Stimulated activated CD4-positive, alpha-beta T cell treated with anti-CD3 and anti-CD28 coated beads, Interleukin-2, amount 100 ng/mL, for 48 hours (primary cell): ENCODE data around the gene TRIM31.
A peak's percentile ranks its signal among the peaks of the same experiment; 100 is the strongest.

Experiments used
- DNase-seq, 2 donors: peaks; one replicate each; pipeline ENCODE4 v3.0.0-alpha.2; 2020

Gene TRIM31

DNA sequence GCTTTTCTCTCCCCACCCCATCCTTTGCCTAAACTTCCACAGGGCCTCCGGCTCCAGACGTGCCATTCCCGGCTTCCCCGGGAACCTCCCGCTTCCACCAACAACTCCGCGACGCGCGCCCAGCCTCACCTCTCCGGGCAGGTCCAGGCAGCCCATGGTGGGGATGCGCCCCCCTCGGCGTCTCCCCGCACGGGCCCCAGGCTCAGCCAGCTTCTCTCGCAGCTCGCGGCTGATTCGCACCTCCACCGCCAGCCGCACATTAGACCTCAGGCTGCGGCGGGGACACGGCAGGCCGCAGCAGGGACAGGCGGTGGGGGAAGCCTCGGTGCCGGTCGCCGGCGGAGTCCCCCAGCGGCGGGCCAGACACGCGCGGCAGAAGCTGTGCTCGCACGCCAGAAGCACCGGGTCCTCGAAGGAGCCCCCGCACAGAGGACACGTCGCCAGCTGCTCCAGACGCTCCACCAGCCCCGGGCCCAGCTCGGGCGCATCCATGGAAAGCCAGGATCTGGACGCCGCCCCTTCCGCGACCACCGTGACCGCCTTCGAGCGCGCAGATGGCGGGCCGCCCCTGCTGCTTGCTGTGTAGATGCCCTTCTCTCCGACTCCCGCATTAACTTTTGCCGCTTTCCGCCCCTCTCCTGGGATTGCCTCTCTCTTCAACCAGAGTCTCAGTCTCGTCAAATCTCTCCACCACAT lies 37.6 kb downstream of the TRIM31 start, which contains the start of gene RNF39:
TSS of gene RNF39 (minus strand) at position 676 of the 696 bp plus-strand sequence. CDS start at position 492, 184 bp downstream.
- no peak for DNase-seq

DNA sequence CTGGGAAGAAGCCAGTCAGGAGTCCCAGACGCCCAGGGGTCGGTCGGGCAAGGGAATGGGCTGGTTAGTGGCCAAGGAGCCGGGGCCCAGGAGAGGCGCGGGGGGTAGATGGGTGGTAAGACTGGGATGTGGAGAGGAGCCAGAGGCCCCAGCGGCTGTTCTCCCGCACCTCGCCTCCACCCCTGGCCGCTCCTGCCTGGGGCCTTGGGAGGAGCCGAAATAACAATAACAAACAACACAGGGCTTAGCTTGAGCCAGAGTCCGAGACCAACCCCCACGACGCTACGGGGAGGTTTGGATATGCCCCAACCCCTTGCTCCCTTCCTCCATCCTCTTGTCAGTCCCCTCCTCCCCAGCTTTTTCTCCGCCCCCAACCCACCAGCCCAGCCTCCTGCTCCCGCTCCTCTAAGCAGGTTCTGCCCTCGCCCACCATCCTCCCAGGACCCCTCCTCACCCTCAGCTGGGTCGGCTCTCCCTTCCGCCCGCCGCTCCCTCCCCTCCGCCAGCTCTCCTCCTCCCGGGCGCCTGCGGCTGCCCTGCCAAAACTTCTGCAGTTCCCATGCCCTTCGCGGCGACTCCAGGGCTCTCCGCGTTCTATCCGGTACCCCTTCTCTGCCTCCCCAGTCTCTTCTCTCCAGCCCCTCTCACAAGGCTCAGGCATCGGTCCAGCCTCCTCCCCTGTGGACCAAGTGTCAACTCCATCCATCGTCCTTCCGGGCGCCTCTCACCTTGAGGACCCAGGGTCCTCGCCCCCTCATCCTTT lies 38.4 kb downstream of the TRIM31 start:
- no peak for DNase-seq

DNA sequence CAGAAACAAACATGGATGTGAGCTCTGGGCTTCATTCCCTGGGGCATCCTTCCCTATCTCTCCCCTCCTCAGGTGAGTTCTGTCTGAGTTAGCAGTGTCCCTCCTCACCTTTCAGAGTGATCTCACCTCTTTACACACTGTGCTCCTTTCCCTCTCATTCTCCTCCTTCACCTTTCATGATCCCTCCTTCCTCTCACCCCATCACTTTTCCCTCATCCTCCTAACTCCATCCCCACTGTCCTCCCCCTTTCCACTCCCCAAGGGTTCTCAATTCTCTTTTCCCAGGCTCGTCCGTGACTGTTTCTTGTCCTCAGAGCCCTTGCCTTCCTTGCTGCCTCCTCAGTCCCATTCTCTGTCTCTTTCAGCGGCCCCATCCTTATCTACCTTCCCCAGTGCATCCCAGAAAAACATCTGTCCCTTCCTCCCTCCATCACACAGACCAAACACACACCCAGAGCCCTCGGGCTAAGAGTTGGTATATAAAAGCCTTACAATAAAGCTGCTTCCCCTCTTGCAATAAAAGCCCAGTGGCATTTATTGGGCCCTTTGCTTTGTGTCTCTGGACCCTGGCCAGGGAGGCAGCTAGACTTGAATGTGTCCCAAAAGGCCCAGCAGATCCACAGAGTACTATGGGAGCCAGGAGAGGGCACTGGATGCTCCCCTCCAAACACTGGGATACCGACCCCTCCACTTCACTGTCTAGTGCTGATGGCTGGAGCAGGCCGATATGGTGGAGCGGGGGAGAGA lies 39.2 kb downstream of the TRIM31 start:
- DNase-seq = no peak

DNA sequence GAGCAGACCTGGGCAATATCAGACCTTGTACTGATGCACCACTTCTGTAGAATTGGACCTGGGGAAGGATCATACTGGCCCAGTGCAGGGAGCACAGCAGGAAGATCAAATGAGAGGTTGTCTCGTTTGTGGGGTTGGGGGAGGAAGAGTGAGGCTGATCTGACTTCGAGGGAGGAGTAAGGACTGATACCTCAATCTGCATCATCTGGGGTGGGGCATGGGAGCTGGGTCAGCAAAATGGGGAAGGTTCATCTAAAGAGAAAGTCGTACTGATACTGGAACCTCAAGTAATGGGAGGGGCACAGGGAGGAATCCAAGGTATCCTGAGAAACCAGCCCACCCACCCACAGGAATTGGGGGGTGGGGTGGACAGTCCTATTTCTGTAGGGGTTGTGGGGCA lies 41.0 kb downstream of the TRIM31 start:
- no peak for DNase-seq

DNA sequence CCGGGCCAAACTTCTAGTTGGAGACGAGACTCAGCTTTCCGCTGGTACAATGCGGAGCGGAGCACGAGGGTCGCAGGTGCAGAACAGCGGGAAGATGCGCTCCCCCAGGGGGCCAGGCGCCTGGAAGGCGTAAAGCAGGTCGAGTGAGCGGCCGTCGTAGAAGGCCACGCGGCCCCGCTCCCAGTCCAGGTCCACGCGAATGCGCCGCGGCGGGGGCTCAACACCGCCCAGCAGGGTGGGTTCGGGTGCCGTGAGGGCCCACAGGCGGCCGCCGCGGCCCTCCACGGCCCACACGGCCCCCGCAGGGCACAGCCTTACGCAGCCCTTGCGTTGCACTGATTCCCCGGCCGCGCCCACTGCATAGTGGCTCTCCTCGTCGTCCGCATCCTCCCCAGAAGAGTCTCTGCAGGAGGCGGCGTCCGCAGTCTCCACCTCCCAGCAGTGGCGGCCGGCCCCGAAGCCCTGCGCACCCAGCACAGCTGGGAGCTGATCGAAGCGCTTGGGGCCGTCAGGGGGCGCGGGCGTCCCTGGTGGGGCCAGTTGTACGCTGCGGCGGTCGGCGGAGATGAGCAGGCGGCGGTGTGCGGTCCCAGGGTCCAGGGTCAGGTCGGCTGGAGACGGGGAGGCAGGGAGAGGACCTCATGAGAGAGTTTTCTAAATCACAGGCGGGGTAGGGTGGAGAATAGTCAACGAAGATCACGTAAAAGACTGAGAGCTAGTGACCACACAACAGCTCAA lies 41.6 kb downstream of the TRIM31 start:
- no peak for DNase-seq

DNA sequence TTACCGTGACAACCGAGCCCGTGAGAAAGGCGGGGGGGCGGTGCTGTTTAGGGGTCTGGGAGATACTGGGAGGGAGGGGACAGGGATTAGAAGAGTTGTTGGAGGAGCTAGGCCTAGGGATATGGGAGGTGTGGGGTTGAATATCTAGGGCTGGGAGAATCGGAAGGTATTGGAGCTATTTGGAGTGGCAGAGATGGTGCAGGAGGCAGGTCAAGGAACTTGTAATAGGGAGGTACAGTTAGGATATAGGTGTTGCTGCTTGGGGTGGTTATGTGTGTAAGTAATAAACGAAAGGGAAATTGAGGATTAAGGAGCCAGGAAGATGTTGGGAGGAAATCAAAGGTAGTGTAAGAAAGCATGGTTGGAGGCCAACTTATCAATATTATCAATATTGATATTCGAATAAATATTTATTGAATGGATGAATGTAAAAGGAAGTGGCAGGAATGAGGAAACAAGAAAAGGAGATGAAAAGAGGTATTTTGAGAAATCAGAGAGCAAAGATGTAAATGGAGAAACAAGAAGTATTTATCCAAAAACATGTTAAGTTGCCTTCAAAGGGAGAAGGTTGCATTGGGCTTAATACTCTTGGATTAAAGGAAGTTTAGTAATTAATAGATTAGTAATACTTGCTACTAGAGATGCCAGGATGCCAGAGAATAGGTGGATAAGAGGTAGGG lies 45.3 kb downstream of the TRIM31 start:
- no peak for DNase-seq

DNA sequence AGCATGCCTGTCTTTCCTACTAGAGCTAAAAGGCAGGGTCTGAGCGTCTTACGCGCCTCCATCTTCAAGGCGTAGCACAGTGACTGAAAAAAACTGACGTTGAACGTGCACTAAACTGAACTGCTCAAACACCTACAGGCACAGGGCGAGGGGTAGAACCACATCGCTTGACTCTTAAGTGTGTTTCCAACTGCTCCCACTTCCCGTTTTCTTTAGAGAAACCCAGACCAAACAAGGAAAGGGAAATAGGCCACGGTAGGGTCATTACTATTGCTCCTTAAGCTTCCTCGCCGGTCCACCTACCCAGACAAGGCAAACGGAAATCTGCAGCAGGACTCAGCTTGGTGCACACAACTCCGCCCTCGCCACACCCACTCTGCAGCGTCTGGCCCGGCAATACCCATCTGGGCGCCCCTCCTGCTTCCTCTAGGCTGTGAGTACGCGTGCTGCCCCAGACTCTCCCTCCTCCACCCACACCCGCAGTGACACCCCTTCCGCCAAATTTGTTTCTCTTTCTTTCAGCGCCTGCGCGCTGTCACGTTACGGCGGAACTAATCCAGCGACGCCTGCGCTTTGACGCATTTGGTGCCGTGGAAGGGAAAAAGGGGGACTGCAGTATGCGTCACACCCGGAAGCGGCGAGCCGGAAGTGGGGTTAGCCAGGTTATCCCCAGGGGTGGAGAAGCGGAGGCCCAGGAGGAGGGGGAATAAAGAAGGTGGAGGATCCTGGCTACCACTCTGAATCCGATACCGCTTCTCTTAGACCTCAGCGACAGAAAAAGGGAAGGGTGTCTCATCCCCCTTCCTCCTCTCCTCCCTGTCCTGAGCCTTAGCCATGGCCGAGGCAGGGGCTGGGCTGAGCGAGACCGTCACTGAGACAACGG lies 46.1 kb downstream of the TRIM31 start, which contains the start of gene PPP1R11:
TSS of gene PPP1R11 (plus strand) at position 622 of the 883 bp plus-strand sequence. CDS start at position 835, 213 bp downstream.
- DNase-seq = peak; percentile 93 to 97

DNA sequence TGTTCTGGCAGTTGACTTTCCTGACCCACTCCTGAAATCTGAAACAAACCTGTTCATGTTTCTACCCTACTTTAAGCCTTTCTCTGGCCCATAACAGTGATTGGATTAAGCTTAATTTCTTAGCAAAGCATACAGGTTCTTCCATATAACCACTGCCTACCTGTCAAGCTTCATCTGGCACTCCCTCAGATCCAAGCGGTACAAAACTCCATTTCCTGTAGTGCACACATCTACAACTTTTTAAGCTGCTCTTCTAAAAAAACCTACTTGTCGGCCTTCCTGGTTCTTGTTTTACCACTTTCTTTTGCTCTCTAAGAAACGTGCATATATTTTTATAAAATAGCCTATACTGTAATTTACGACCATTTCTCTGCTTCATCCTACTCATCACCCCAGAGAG lies 46.8 kb downstream of the TRIM31 start:
- no peak for DNase-seq

DNA sequence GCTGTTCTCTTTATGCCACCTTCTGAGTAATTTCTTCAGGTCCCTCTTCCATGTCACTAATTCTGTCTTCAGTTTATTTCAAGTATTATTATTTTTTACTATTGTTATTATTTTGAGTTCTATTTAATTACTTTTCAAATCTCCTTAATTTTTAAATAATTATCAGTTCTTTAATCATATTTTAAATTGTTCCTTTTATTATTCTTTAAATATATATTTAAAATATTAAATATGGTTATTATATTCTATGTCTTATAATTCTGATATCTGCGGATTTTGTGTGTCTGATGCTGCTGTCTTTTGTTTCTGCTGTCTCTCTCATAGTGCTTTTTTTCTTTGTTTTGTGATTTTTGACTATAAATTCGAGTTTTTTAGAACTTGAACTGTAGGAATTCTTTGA lies 49.6 kb downstream of the TRIM31 start:
- DNase-seq = no peak

DNA sequence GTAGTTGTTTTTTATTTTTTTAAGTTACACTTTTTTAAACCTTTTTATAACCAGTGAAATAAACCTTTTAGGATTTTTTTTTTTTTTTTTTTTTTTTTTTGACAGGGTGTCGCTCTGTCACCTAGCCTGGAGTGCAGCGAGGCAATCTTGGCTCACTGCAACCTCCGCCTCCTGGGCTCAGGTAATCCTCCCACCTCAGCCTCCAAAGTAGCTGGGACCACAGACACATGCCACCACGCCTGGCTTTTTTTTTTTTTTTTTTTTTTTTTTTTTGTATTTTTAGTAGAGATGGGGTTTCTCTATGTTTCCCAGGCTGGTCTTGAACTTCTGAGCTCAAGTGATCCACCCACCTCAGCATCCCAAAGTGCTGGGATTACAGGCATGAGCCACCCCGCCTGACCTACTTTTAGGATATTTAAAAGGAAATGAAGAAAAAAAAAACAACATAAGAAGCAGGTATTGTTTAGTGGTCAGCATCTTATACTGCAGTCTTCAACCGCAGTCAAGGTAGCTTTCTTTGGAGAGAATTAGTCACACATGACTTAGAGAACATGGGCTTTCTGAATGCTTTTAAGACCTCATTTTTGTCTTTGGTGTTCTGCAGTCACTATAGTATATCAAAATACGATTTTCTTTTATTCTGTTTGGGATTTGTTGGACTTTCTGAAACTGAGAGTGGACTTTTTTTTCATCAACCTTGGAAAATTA lies 50.3 kb downstream of the TRIM31 start:
- DNase-seq = no peak

DNA sequence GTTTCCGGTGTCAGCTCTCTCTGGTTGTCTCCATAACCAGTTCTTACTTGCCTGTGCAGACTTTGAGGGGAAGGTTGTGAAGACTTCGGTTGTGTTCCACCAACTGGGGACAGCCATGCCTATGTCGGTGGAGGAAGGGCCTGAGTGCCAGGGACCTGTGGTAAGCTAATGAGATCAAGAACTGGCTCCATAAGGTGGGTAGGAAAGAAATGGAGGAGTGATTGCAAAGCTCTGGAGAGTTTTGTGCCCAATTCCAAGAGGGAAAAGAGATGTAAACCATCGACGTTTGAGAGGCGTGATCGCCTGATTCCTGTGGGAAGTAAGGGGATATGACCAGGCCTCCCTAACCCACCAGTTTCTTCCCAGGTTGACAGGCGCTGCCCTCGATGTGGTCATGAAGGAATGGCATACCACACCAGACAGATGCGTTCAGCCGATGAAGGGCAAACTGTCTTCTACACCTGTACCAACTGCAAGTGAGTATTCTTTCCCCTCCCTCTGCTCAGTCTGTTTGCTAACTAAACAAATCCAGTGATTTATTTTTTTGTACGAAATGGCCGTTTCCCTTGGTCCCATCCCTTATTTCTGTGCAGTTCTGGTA lies 50.9 kb downstream of the TRIM31 start:
- no peak for DNase-seq

DNA sequence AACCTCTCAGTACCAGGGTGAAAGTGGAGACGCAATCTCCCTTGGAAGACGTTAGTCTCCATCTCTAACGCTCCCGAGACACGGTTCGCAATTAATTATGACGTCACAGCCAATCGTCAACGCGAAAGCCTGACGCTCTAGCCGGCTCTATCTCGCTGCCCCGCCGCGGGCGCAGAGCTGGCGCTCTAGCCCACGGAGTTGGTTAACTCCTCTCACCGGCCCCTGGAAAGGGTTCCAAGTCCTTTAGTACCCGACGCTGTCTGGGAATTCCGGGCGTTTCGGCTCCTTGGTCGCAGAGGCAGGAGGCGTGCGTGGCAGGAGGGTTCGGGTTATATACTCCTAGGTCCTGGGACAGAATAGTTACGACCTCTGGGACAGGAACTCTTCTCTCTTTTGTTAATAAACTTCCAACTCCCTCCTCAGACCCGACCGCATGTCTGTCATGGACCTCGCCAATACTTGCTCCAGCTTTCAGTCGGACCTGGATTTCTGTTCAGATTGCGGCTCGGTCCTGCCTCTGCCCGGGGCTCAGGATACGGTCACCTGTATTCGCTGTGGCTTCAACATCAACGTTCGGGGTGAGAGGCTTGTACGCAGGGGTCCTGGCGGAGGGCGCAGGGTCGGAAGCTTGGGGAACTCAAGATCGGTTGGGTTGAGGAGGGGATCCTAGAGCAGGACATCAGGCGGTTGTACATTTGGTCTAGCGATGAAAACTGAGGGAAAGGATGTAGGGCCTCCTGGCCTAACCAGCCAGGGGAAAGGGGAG lies 51.6 kb downstream of the TRIM31 start, which contains the start of gene POLR1H:
TSS of gene POLR1H (plus strand) at position 174 of the 766 bp plus-strand sequence. CDS start at position 434, 260 bp downstream.
- peak; percentile 72 to 76 for DNase-seq

DNA sequence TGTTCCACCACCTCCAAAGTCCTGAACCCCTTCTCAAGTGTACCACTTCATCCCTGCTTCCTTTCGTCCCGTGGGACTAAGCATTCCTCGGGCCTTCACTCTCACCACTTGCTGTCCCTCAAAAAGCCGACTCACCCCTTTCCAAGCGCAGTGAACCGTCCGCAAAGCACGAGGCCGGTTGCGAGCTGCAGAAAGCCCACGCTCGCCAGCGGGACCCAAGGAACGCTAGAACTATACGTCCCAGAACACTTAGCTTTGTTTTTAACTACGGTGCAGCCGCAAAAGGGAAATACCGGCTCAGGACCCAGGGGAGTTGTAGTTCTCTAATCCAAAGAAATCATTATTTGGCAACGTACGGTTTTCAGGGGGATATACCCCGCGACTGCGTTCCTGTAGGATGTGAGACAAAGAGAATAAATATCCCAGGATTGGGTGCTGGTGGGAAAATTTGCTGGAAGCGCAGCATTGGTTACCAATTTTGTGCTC lies 52.2 kb downstream of the TRIM31 start:
- DNase-seq = peak in 1 of 2 donors; percentile 36

DNA sequence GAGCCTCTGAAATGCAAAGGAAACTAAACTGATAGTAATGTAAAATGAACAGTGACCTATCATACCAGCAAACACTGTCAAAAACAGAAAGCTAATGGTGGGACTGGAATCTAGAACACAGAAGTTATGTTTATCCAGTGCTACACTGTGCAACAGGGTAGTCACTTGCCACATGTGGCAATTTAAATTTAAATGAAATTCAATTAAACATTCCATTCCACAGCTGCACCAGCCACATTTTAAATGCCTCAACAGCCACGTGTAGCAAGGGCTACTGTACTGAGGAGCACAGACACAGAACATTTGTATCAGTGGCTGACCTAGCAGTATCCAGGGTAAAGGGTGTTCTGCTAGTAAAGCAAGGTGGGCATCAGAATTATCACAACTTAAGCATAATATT lies 57.4 kb downstream of the TRIM31 start:
- no peak for DNase-seq

DNA sequence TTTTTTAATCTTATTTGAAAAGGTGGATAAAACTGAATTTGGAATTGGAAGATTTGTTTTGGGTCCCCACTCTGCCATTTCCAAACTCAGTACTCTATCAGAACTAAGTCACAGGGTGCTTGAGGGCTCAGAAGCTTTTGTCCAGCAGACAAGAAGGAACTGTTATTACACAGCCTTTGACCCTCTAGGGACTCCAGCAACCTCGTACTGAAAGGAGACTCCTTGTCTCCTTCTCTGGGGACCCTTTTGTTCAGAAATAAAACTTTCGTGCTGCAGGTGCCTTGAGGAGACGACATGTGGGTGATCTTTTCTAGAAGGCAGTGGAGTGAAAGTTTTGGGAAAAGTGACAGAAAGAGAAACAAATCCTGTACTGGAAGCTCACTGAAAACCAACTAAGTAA lies 59.2 kb downstream of the TRIM31 start:
- no peak for DNase-seq
